Stimulated activated CD4-positive, alpha-beta T cell treated with anti-CD3 and anti-CD28 coated beads, Interleukin-15, amount 100 ng/mL, for 24 hours (primary cell): Measurements from ENCODE around the gene ZNF362.

Experiments used
- DNase-seq: peaks from one replicate; pipeline ENCODE4 v3.0.0-alpha.2; 2020

The ZNF362 gene

GRCh38 chr1:33330361-33330890 lies 74.1 kb downstream of the ZNF362 start:
- no peak for DNase-seq

- no peak for DNase-seq
These were observed 74.6 kb downstream of the ZNF362 start for GRCh38 chr1:33330906-33331305.

- no peak for DNase-seq
These were observed 75.4 kb downstream of the ZNF362 start for GRCh38 chr1:33331444-33332356.

GRCh38 chr1:33332357-33332789 lies 76.1 kb downstream of the ZNF362 start:
- DNase-seq: no peak

GRCh38 chr1:33332881-33333280 lies 76.6 kb downstream of the ZNF362 start:
- no peak for DNase-seq

GRCh38 chr1:33334081-33334552 lies 77.8 kb downstream of the ZNF362 start:
- no peak for DNase-seq

- DNase-seq: no peak
These were observed 78.7 kb downstream of the ZNF362 start for GRCh38 chr1:33335020-33335419.

- no peak for DNase-seq
These were observed 80.3 kb downstream of the ZNF362 start for GRCh38 chr1:33336580-33336979.

- no peak for DNase-seq
These were observed 81.1 kb downstream of the ZNF362 start for GRCh38 chr1:33337441-33337840.

- no peak for DNase-seq
These were observed 81.8 kb downstream of the ZNF362 start for GRCh38 chr1:33338048-33338439.

GRCh38 chr1:33338440-33339211 lies 82.3 kb downstream of the ZNF362 start:
- DNase-seq: no peak

- no peak for DNase-seq
These were observed 83.1 kb downstream of the ZNF362 start for GRCh38 chr1:33339413-33339812.

GRCh38 chr1:33341190-33341589 lies 84.9 kb downstream of the ZNF362 start:
- DNase-seq: no peak

GRCh38 chr1:33342041-33342723 lies 85.9 kb downstream of the ZNF362 start:
- no peak for DNase-seq

GRCh38 chr1:33343539-33343938 lies 87.2 kb downstream of the ZNF362 start:
- DNase-seq: no peak

- no peak for DNase-seq
These were observed 88.7 kb downstream of the ZNF362 start for GRCh38 chr1:33344896-33345560.

GRCh38 chr1:33346533-33346926 lies 90.2 kb downstream of the ZNF362 start:
- no peak for DNase-seq

- DNase-seq: peak; percentile 19
These were observed 90.8 kb downstream of the ZNF362 start for GRCh38 chr1:33346927-33347649.

GRCh38 chr1:33347650-33347992 lies 91.3 kb downstream of the ZNF362 start:
- DNase-seq: no peak

- DNase-seq: no peak
These were observed 91.9 kb downstream of the ZNF362 start for GRCh38 chr1:33348194-33348593.

GRCh38 chr1:33348676-33349080 lies 92.4 kb downstream of the ZNF362 start:
- DNase-seq: peak; percentile 57
